Activated naive CD4-positive, alpha-beta T cell treated with anti-CD3 and anti-CD28 coated beads, Interleukin-2, amount 50 U/mL, for 72 hours (primary cell): Measurements from ENCODE around the gene SPINT2. TPM values are rescaled to one million over a fixed set of nuclear protein-coding genes. Genes with fewer than 3 reads are reported as not detected.

Experiments
- ATAC-seq, 2 donors: fragments of 150-1000 bp; cut with Tn5 transposase; 2 replicates each; pipeline ENCODE4 v1.10.0; 2021; ENCODE audit warnings: mild to moderate bottlenecking in 2 of 2, moderate library complexity in 2 of 2
- DNase-seq, 2 donors: peaks; one replicate each; pipeline ENCODE4 v3.0.0; 2021 to 2022; ENCODE audit warnings: low spot score in 2 of 2
- H3K27ac Mint-ChIP-seq, 2 donors: one replicate each; pipeline ENCODE4 v1.8.0; 2022; ENCODE audit warnings: mild to moderate bottlenecking in 2 of 2, mixed read lengths in 2 of 2
- H3K36me3 Mint-ChIP-seq, 2 donors: one replicate each; pipeline ENCODE4 v1.8.0; 2022; ENCODE audit warnings: mixed read lengths in 2 of 2
- H3K9me3 Mint-ChIP-seq, 2 donors: one replicate each; pipeline ENCODE4 v1.8.0; 2022; ENCODE audit warnings: mixed read lengths in 2 of 2
- total RNA-seq, 2 donors: library from RNA; stranded (reverse); gene quantifications; one replicate each; pipeline ENCODE4 v1.2.3, GENCODE V29; 2022

Gene SPINT2
- total RNA-seq, 2 donors from 2014 or later = 43.0 to 101 TPM

DNA sequence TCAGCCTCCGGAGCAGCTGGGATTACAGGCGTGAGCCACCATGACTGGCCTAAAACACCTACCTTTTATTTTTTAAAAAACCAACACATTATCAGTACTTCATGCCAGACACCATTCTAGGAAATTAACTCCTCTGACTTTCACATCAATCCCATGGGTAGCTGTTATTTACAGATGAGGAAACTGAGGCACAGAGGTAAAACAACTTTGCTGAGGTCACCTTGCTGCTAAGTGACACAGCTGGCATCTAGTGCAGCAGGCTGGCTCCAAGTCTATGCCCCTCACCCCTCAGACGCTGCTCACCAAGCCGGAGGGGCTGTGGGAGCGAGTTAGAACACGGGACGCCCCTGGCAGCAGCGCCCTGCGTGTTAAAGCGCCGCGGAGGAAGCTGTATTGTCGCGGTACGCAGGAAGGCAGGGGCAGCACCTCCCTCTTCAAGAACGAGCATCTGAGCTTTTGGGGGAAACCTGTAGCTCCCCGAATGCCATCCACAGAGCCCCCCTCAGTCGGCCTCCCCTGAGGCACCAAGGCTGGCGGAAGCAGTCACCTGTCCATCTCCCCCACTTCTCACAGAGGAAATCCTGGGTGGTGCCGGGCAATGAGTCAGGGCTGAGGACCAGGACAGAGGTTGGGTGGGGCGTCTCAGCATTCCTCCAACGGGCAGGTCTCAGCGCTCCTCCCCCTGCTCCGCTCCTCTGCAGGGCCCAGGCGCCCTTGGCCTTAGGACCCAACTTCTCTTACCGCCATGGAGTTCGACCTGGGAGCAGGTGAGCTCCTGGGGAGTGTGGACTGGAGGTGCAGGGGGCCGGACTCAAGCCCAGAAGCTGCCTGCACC is 39.4 kb downstream of the SPINT2 start, which contains the start of gene C19orf33:
Gene C19orf33 (plus strand): TSS at position 735 of the 835 bp plus-strand sequence. CDS start 11 bp downstream, at position 746.
- Mint-ChIP-seq H3K36me3 (no peaks in the 10 kb centered on the region), H3K27ac (no peak within 1 kb of the TSS), H3K9me3 (no peaks in the 10 kb centered on the region)
- DNase-seq (no peak), ATAC-seq (no peak)

DNA sequence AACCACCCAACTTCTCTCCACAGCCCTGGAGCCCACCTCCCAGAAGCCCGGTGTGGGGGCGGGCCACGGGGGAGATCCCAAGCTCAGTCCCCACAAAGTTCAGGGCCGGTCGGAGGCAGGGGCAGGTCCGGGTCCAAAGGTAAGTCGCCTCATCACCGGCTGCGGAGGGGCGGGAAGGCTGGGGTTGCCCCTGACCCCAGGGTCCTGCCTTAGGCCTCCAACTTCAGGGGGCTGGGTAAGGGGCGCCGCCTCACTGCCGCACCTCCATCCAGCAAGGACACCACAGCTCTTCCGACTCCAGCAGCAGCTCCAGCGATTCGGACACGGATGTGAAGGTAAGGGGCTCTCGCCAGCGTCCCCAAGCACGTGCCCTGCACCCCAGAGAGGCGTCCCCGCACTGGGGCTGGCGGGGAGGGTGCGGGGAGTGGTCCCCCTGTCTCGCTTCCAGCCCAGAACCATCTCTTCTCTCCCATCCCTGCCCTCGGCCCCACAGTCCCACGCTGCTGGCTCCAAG is 40.0 kb downstream of the SPINT2 start:
- H3K9me3 Mint-ChIP-seq = no peaks in the 10 kb centered on the region
- no peak for ATAC-seq
- no peaks in the 10 kb centered on the region for H3K36me3 Mint-ChIP-seq

DNA sequence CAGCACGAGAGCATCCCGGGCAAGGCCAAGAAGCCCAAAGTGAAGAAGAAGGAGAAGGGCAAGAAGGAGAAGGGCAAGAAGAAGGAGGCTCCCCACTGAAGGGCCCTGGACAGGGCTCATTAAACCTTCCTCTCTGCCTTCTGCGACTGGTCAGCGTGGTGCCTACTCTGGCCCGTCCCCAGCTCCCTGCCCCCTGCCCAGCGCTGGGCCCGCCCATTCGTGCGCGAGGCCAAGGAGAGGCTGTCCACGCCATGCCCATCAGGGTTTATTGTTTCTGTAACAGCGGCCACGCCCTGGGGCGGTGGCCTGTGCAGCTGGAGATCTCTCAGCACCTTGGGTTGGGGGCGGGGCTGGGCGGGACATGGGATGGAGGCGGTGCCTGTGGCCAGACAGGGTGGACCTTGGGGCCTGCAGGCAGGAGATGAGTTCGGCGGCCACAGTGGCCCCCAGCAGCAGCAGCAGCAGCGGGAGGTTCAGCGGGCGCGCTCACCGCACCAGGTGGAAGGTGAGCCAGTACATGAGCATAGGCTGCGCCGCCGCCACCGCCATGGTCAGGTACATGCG is 40.6 kb downstream of the SPINT2 start:
- ATAC-seq (no peak), DNase-seq (no peak)
- Mint-ChIP-seq H3K36me3 (no peaks in the 10 kb centered on the region), H3K27ac (no peak overlapping the region), H3K9me3 (no peaks in the 10 kb centered on the region)

More for the DNA sequence above, 40.0 kb downstream of the SPINT2 start:
- no peak for DNase-seq
- no peak overlapping the region for H3K27ac Mint-ChIP-seq

DNA sequence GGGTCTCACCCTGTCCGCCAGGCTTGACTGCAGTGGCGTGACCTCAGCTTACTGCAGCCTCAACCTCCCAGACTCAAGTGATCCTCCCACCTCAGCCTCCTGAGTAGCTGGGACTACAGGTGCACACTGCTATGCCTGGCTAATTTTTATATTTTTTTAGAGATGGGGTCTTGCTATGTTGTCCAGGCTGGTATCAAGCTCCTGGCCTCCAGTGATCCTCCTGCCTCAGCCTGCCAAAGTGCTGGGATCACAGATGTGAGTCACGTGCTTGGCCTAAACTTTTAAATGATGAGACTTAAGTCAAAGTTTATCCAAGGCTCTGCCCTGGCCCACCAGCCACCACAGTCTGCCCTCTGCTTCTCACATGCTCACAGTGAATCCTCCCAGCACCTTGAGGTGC is 41.9 kb downstream of the SPINT2 start:
- Mint-ChIP-seq H3K9me3 (no peaks in the 10 kb centered on the region), H3K27ac (no peak overlapping the region), H3K36me3 (peaks cover 0 to 5% of the 10 kb centered on the region in 2 donors)
- DNase-seq = no peak
- ATAC-seq = no peak

DNA sequence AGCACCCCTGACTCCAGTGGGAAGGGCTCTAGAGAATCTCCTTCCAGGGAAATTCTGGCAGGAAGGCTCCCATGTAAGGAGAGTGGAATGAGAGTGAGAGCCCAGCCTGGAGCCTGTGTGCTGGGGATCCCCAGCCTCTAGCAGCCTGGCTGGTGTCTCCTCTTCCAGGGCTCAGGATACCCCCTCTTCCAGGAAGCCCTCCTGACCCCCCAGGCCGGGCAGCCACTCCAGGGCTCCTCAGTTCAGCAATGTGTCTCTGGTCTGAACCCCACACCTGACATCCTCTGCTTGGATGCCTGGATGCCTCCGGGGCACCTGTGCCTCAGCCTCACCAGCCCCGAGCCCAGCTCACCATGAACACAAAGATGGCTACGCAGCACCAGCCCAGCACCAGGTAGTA is 42.7 kb downstream of the SPINT2 start:
- peaks cover 0 to 5% of the 10 kb centered on the region in 2 donors for H3K36me3 Mint-ChIP-seq
- no peak for DNase-seq
- H3K27ac Mint-ChIP-seq = no peak overlapping the region
- no peak for ATAC-seq
- H3K9me3 Mint-ChIP-seq = no peaks in the 10 kb centered on the region

DNA sequence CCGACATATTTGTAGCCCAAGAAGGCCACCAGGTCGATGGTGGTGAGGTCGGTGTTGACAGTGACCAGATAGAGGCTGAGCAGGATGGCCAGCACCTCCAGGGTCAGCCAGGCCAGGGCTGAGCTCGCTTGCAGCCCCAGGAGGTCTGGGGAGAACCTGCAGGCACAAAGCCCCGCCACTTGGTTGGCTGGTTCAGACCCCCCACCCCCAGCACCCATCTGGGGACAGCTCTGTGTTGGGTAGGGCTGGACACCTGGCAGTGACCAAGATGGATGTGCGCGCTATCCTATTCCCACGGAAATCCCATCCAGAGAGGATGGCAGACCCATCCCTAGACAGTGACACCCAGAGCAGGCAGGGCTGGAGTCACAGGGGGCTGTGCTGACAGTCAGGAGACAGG is 43.2 kb downstream of the SPINT2 start:
- Mint-ChIP-seq H3K9me3 (no peaks in the 10 kb centered on the region), H3K27ac (no peak overlapping the region), H3K36me3 (peaks cover 0 to 5% of the 10 kb centered on the region in 2 donors)
- DNase-seq (no peak), ATAC-seq (no peak)

DNA sequence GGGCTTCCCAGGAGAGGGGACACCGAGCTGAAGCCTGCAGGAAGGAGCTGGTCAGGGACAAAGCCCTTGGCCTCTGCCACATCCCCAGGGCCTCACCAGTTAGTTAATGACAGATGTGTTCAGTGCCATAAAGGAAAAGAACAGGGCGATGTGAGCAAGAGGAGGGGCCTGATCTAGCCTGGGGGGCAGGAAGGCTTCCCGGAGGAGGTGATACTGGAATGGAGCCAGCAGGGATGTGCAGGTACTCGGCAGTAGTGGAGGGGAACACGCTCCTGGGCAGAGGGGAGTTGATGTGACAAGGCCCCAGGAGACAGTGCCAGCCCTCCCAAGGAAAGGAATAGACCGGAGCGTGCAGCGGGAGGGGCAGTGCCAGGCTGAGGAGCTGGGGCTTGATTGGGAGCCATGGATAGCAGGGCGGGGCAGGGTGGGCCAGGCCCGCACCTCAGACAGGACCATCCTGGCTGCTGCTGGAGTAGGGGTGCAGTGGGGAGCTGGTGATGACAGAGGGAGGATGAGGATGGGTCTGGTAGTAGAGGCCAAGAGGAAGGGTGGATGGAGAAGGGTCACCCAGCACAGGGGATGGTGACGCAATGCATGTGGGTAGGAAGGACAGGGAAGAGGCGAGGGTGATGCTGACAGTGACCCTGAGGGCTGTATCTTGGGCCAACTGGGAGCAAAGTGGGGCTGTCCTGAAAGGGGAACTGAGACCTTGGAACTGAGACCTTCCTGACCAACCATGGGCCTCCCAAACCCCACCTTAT is 43.8 kb downstream of the SPINT2 start:
- no peak for ATAC-seq
- Mint-ChIP-seq H3K27ac (no peak overlapping the region), H3K9me3 (no peaks in the 10 kb centered on the region), H3K36me3 (peaks cover 0 to 5% of the 10 kb centered on the region in 2 donors)
- DNase-seq = no peak

DNA sequence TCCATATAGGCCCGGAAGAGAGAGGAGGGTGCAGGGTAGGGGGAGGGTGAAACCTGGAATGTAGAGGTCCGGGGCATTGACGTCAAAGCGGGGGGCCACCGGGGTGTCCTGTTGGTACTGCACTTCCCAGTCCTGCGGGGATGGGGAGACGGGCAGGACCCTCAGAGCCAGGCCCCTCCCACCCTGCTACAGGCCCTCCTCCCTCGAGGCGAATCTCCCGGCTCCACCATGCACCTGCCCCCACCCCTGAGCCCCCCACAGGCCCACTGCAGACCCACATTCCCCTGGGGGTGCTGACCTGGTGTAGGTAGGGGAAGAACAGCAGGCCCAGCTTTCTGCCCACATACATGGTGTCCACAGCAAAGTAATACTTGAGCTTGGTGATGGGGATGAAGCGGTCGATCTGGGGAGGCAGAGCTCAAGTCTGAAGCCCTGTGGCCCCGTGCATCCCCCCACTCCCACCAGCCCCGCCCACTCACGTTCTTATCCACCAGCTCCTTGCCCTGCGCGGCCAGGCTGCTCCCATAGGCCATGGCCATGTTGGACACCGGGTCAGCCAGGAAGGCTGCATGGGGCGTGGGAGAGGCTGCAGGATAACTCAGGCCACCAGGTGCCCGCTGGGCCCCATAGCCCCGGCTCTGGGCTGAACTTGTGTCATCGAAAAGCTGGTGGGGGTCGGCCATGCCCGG is 44.7 kb downstream of the SPINT2 start:
- no peaks in the 10 kb centered on the region for H3K9me3 Mint-ChIP-seq
- no peak overlapping the region for H3K27ac Mint-ChIP-seq
- no peak for DNase-seq

DNA sequence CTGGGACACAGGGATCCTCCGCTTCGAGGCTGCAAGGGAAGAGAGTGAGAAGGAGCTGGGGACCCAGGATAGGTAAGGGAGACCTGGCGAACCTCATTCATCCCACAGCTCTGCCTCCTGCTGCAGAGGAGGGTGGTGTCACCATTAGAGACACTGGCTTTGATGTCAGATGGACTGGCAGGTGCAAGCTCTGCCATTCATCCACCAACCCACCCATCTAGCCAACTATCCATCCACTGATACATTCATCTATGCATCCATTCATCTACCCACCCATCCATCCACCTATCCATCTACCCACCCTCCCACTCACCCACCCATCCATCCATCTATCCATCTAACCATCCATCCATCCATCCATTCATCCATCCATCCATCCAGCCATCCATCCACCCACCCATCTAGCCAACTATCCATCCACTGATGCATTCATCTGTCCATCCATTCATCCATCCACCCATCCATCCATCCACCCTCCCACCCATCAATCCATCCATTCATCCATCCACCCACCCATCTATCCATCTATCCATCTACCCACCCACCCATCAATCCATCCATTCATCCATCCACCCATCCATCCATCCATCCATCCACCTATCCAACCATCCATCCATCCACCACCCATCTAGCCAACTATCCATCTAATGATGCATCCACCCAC is 45.4 kb downstream of the SPINT2 start:
- Mint-ChIP-seq H3K36me3 (peaks cover 0 to 5% of the 10 kb centered on the region in 2 donors), H3K27ac (no peak overlapping the region), H3K9me3 (no peaks in the 10 kb centered on the region)
- DNase-seq = no peak
- no peak for ATAC-seq

More for the DNA sequence above, 44.7 kb downstream of the SPINT2 start:
- no peak for ATAC-seq
- H3K36me3 Mint-ChIP-seq = peaks cover 0 to 5% of the 10 kb centered on the region in 2 donors

DNA sequence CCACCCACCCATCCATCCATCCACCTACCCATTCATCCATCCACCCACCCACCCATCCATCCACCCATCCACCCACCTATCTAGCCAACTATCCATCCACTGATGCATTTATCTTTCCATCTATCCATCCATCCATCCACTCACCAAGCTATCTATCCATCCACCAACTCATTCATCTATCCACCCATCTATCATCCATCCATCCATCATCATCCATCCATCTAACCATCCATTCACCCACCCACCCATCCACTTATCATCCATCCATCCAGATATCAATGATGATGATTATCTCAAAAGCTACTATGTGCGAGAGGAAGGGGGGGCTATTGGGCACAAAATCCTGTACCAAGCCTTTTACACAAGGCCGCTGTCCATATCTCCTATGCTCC is 45.9 kb downstream of the SPINT2 start:
- Mint-ChIP-seq H3K27ac (no peak overlapping the region), H3K36me3 (peaks cover 0 to 5% of the 10 kb centered on the region in 2 donors), H3K9me3 (no peaks in the 10 kb centered on the region)
- no peak for DNase-seq
- ATAC-seq = no peak

DNA sequence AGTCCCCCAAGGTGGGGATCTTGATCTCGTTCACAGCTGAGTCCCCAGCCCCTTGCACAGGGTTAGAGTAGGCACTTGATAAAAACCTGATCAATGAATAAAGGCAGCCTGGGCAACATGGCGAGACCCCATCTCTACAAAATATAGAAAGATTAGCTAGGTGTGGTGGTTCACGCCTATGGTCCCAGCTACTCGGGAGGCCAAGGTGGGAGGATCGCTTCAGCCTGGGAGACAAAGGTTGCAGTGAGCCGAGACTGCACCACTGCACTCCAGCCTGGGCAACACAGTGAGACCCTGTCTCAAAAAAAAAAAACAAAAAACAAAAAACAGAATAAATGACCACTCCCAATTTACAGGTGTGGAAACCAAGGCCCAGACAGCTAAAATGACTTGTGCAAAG is 46.6 kb downstream of the SPINT2 start:
- Mint-ChIP-seq H3K27ac (no peak overlapping the region), H3K36me3 (peaks cover 0 to 5% of the 10 kb centered on the region in 2 donors), H3K9me3 (no peaks in the 10 kb centered on the region)
- ATAC-seq = no peak
- no peak for DNase-seq

DNA sequence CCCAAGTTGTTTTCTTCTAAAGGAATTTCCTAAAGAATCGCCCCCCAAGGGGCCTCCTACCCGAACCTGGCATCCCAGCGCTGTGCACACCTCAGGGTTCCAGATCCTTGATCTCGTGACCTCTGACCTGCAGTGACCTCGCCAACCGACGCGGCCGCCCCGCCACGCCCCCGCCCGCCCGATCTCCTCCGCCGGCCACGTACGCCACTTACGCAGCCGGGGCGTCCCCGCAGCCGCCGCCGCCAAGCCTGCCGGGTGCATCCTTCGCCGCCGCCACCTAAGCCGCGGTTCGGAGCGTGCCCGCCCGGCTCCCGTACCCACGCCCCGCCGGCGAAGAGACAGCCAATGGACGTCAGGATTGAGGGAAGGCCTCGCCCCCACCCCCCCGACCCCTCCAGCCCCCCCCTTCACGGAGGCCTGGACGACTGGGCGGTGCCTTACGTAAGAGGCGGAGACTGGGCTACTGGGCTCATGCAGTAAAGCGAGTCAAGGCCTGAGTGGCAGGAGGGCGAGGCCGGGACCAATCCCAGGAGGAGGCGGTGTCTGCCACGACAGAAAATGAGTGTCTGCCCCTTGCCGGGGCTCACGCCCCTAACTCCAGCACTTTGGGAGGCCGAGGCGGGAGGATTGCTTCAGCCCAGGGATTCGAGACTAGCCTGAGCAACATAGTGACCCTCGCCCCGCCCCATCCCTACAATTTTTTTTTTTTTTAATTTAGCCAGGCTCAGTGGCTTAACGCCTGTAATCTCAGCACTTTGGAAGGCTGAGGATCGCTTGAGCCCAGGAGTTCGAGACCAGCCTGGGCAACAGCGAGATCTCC is 51.5 kb downstream of the SPINT2 start, which contains the start of gene YIF1B:
Gene YIF1B (minus strand): TSS at position 291 of the 820 bp plus-strand sequence. CDS start 30 bp downstream, at position 261.
- peak within 1 kb of the TSS; percentile 86 to 94 for H3K27ac Mint-ChIP-seq
- H3K36me3 Mint-ChIP-seq = peaks cover 0 to 5% of the 10 kb centered on the region in 2 donors
- no peaks in the 10 kb centered on the region for H3K9me3 Mint-ChIP-seq
- ATAC-seq (peak; percentile 93 to 95), DNase-seq (peak; percentile 97)

DNA sequence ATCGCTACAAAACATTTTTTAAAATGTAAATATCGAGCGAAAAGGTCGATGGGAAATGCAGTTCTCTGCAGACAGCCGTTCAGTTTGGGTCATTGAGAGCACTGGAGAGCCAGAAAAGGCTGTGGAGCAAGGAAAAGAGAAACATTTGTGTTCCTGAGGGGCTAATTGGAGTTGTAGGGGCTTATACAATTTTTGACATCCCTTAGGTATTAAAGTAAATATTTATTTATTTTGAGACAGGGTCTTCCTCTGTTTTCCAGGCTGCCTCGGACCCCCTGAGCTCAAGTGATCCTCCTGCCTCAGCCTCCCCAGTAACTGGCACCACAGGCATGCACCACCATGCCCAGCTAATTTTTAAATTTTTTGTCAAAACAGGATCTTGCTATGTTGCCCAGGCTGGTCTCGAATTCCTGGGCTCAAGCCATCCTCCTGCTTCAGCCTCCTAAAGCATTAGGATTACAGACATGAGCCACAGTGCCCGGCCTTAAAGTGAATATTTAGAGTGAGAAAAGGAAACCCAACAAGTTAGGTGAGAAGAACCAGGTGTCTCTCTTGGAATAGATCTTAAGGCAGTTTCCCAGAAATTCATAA is 52.2 kb downstream of the SPINT2 start:
- ATAC-seq = no peak
- DNase-seq = no peak
- peaks cover 0 to 4% of the 10 kb centered on the region in 2 donors for H3K36me3 Mint-ChIP-seq
- H3K27ac Mint-ChIP-seq = peak overlapping the region; percentile 86 to 94
- H3K9me3 Mint-ChIP-seq = no peaks in the 10 kb centered on the region

DNA sequence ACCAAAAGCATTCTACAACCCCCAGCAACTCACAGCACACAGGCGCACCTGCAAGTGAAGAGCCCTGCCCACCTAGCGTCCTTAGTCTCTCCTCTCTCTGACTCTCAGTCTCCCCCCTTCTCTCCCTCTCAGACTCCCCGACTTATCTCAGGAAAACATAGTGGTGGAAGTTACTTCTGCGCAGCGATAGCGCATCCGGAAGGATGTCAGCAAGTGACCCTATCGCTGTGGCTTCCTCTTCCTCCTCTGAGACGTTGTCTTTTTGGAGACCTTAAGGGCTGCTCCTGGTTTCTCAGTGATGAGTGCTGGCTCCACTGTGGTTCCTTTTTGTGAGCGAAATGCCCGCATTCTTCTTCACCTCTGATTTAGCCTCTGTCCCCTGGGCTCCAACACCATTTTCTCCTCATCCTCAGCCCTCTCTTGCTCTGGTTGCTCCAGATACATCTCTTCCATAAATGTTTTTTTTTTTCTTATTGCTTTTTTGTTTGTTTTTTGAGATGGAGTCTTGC is 52.8 kb downstream of the SPINT2 start:
- DNase-seq (no peak), ATAC-seq (no peak)
- H3K27ac Mint-ChIP-seq = peak overlapping the region; percentile 81 to 86
- no peaks in the 10 kb centered on the region for H3K9me3 Mint-ChIP-seq
- H3K36me3 Mint-ChIP-seq = peaks cover 0 to 4% of the 10 kb centered on the region in 2 donors

DNA sequence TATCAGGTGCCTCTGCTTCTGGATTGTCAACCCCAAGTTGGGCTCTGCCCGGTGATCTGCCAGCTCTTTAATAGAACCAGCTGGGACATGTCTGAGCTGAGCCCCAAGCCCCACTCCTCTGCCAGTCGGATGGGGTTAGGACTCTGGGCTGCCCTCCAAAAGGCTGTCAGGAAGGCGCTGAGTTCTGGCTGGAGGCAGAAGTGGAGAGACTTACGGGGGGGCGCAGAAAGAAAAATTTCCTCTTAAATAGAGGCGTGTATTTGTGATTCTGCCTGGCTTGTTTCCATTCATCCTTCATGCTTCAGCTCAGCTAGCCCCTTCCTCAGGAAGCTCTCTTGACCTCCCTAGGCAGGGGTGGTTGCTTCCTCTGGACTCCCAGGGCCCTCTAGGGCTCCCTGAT is 54.3 kb downstream of the SPINT2 start:
- no peak for DNase-seq

More for the DNA sequence above, 54.3 kb downstream of the SPINT2 start:
- Mint-ChIP-seq H3K9me3 (no peaks in the 10 kb centered on the region), H3K27ac (peak overlapping the region in 1 of 2 donors; percentile 59), H3K36me3 (peaks cover 0 to 4% of the 10 kb centered on the region in 2 donors)
- ATAC-seq = no peak
